GM18907 (cell line): ENCODE data around the gene CTSL.
"Not testable (repeated sequence)": the region's sequence is repeated elsewhere in the genome, so short reads cannot be mapped to it uniquely, and the experiment has no call there.

Experiments
- ATAC-seq: cut with Tn5 transposase; IDR thresholded peaks from one replicate; pipeline ENCODE4 v1.9.1; 2021; ENCODE audit warnings: mild to moderate bottlenecking, moderate library complexity; ENCODE audit not compliant: unreplicated experiment

Gene CTSL

DNA sequence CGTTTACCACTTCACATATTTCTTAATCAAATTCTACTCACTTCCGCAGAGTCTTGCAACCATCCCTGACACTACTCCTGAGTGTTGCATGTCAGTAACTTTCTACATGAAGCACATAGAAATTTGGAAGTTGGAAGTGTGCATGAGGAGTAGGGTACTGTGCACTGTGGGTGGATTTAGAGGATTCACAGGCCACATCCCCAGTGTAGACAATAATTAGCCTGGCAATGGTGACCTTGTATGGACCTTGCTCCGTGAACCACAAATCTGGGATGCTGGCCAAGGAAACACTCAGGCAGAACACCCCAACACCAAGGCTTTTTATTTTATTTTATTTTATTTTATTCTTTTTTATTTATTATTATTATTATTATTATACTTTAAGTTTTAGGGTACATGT is 25.5 kb downstream of the CTSL start:
- no peak for ATAC-seq

DNA sequence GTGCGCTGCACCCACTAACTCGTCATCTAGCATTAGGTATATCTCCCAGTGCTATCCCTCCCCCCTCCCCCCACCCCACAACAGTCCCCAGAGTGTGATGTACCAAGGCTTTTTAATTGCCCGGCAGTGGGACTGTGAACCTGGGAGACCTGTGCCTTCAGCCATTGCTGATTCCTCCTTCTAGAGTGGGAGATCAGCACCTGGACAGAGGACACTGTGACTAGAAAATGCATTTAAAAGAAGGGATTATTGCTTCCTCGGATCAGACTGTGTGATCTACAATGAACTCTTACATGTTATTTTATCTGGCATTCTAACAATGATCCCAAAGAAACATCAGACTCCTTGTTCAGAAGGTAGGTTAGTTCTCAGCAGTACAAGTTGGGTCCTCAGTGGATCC is 25.9 kb downstream of the CTSL start:
- ATAC-seq = no peak

DNA sequence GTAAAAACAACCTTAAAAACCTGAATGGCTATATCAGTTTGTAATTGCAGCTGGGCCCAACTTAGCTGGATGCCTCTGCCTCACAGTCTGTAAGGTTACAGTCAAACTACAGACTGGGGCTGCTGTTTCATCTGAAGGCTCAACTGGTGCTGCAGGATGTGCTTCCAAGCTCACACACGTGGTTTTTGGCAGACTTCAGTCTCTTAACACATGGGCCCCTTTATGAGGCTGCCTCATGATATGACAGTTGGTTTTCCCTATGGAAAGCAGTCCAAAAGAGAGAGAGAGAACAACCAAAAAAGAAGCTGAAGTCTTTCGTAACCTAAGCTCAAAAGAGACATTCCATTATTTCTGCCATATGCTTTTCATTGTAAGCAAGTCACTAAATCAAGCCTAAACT is 27.4 kb downstream of the CTSL start:
- ATAC-seq = no peak

DNA sequence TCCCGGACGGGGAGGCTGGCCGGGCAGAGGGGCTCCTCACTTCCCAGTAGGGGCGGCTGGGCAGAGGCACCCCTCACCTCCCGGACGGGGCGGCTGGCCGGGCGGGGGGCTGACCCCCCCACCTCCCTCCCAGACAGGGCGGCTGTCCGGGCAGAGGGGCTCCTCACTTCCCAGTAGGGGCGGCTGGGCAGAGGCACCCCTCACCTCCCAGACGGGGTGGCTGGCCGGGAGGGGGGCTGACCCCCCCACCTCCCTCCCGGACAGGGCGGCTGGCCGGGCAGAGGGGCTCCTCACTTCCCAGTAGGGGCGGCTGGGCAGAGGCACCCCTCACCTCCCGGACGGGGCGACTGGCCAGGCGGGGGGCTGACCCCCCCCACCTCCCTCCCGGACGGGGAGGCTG is 32.4 kb downstream of the CTSL start:
- not testable (repeated sequence) for ATAC-seq

DNA sequence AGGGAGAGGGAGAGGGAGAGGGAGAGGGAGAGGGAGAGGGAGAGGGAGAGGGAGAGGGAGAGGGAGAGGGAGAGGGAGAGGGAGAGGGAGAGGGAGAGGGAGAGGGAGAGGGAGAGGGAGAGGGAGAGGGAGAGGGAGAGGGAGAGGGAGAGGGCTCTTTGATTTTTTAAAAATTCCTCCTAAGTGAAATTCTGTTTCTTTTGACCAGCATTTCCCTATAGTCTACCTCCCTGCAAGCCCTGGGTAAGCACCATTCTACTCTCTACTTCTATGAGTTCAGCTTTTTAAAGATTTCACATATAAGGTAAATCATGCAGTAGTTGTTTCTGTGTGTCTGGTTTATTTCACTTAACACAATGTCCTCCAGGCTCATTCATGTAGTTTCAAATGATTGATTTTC is 34.1 kb downstream of the CTSL start:
- not testable (repeated sequence) for ATAC-seq

DNA sequence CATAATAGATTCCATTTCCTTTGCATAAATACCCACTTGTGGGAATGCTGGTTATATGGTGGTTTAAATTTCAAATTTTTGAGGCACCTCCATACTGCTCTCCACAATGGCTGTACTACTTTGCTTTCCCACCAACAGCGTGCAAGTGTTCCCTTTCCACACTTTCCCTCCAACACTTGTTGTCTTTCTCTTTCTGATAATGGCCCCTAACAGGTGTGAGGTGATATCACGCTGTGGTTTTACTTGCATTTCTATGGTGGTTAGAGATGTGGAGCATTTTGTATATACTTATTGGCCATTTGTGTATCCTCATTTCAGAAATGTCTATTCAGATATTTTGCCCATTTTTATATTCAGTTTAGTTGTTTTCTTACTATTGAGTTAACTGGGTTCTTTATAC is 34.6 kb downstream of the CTSL start:
- ATAC-seq = no peak

DNA sequence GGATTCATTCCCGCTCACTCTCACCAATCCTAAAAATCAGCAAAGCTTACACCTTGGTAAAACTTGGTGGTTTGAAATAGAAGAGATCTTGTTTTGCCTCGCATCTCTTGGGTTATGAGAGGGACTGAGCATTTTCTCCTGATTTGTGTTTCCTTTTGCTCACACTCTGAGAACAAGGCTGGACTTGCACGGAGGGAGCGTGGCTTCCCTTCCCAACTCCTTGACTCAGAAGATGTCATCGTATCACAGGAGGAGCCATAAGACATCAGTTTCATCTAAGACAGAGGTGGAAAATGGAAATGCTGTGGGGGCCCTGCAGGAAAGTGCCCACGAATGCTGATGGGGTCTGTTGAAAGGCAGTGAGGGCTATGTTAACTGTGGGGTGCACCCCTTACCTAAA is 37.4 kb downstream of the CTSL start:
- ATAC-seq = no peak

DNA sequence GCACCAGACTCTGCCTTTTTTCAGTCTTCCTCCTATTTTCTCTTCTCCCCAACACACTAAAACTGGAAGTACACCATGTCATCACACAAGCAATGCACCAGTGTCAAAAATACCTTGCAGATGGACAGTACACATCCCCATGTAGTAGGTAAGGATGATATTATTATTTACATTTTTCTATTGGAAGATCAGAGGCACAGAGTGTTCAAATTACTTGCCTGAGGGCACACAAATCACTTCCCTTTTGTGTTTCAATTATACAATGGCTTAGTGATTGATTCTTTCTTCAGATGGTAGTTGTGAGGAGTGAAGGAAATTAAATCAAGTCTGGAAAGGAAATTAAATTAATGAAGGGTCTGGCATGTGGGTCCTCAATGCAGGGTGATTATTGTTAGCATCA is 39.6 kb downstream of the CTSL start:
- no peak for ATAC-seq

DNA sequence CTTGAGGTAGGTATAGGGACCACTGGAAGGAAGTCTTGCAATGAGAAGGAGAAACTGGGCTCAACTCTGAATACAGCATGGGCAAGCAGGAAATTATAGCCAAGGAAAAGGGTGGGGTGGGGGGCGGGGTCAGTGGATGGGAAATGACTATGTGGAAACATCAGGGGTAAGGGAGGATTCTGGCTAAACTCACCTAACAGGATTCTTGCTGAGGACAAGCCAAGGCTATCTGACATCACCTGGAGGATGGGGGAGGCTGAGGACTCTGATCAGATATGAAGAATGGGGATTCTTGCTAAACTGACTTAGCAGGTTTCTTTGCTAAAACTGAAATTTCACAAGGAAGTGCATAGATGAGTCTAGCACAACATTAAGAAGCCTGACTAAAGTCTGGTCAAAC is 40.8 kb downstream of the CTSL start:
- no peak for ATAC-seq

DNA sequence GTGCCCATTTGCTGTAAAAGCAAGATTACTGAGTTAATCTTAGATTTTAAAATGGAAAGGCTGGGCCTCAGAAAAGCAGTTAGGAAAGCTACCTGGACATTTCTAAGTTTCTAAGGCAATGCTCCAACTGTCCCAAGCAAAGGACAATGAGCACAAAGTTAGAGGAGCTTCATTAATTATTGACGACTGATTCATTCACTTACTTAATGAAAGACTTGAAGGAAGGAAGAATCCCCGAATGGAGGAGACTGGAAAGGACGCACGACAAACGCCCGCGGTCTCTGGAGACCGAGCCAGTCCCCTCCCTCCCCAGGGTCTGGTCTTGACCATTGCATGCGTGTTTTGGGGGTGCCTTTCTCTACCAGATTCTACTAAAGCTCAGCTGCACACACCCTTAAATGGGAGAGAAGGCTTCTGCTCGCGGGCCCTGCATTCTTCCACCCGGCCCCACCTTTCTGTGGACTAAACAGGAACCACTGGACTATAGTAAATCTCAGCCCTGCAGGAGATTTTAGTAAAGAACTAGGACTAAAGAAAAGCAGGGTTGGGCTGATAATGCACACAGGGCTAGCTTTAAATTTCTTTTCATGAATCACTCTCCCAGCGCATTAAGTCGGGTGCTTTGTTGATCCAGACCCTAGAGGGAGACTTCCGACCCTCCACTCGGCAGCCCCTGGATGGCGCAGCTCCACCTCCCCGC is 44.8 kb downstream of the CTSL start:
- ATAC-seq = no peak

DNA sequence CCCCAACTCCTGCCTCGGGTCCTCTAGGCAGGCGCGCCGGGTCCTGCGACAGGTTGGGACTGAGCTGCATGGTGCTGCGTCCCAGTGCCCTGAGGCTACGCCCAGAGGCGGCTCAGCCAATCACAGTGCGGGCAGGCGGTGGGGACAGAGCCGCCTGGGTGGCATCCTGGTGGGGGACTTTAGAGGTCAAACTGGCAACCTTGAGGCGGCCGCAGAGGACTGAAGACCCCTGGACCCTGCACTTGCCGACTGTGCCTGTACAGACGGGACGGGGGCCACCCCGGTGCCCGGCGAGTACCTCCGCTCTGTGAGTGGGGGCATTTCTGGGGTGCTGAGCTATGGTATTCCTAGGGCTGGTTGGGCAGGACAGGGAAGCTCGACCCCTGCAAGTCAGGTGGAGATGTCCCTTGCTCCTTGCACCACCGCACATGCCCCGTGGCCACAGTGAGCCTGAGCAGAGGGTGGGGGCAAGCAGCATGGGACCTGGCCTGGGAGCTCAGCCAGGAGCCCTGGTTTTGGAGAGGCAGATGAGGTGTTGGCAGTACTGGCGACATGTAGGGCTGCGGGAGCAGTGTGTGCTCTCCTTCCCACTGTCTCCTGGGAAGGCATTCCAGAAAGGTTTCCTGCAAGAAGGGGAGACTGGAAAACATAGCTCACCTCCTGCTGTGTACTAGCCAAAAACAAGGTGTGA is 45.5 kb downstream of the CTSL start:
- ATAC-seq = no peak

DNA sequence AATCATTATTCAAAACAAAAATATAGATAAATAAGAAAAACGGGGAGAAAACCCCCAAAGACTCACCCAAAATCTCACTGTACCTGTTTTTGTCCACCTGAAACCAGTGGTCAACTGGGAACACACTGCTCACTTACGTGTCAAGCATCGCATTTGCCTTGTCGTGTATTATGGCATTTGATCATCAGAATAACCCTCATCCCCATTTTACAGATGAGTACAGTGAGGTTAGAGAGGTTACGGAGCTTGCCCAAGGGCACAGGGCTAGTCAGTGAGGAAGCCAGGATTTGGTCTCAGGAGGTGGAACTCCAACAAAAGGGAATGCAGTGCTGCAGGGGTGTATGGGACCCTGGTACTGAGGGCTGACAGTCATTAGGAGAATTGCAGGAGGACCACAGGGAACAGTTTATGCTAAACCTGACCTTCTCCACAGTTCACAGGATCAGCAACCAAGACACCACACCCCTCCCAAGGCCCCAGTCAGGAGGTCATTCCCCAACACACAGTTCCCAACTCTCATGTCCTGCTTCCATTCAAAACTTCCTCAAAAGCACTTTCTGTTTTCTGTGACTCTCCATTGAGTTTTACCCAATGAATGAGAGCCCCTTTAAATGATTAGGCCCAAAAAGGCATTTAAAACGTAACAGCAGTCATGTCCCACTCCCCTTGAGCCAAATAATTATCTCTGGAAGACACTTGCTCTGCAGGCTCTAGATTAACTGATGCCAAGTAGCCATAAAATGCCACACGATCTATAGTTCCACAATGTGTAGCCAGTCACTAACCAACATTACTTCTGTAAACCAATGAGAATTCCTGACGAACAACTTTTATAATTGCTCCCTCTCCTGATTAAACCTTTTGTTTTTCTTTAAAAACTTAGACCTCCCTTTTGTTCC is 50.8 kb downstream of the CTSL start:
- ATAC-seq = no peak

DNA sequence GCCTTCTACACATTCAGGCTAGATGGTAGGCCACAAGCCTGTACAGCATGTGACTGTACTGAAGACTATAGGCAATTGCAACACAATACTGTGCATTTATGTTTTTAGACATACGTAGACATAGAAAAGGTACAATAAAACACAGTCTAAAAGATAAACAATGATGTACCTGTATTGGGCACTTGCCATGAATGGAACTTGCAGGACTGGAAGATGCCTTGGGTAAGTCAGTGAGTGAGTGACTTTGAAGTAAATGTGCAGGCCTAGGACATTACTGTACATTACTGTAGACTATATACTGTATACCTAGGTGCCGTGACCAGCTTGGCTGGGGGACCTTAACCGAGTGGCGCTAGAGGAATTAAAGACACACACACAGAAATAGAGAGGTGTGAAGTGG is 53.1 kb downstream of the CTSL start:
- no peak for ATAC-seq
